Endodermal cell (in vitro differentiated cells): ENCODE measurements around the gene CAPRIN1. TPM values are rescaled to one million over a fixed set of nuclear protein-coding genes. Genes with fewer than 3 reads are reported as not detected.

Experiments used
- DNase-seq: peaks from one replicate; pipeline ENCODE4 v3.0.0-alpha.2; 2017
- H3K27ac ChIP-seq: 2 replicates; pipeline ENCODE4 v1.5.1; 2013; ENCODE audit warnings: mild to moderate bottlenecking, low read depth, low read length, moderate library complexity
- H3K27me3 ChIP-seq: 2 replicates; pipeline ENCODE4 v1.6.1; 2013; ENCODE audit warnings: mild to moderate bottlenecking, low read length, moderate library complexity; ENCODE audit not compliant: insufficient read depth, control insufficient read depth, poor library complexity, severe bottlenecking
- H3K36me3 ChIP-seq: 2 replicates; pipeline ENCODE4 v1.7.0; 2013; ENCODE audit warnings: mild to moderate bottlenecking, low read length, moderate library complexity; ENCODE audit not compliant: control insufficient read depth, insufficient read depth
- H3K4me1 ChIP-seq: one replicate; pipeline ENCODE4 v1.7.0; 2013; ENCODE audit warnings: low read length; ENCODE audit not compliant: control insufficient read depth, insufficient read depth
- H3K4me3 ChIP-seq: 2 replicates; pipeline ENCODE4 v1.5.1; 2013; ENCODE audit warnings: mild to moderate bottlenecking, low read length, moderate library complexity
- H3K9ac ChIP-seq: 2 replicates; pipeline ENCODE4 v1.6.1; 2013; ENCODE audit warnings: mild to moderate bottlenecking, low read length, moderate library complexity; ENCODE audit not compliant: poor library complexity, severe bottlenecking; ENCODE audit errors: extremely low read depth
- H3K9me3 ChIP-seq: 2 replicates; pipeline ENCODE4 v1.6.1; 2013; ENCODE audit warnings: mild to moderate bottlenecking, low read length, moderate library complexity; ENCODE audit not compliant: control insufficient read depth
- H3K27ac Mint-ChIP-seq: 2 replicates; pipeline ENCODE4 v1.8.0; 2020; ENCODE audit warnings: mixed read lengths
- H3K27me3 Mint-ChIP-seq: 2 replicates; pipeline ENCODE4 v1.8.0; 2021; ENCODE audit warnings: mild to moderate bottlenecking, mixed read lengths; ENCODE audit not compliant: insufficient read depth
- H3K36me3 Mint-ChIP-seq: 2 replicates; pipeline ENCODE4 v1.8.0; 2020; ENCODE audit warnings: low read depth, mixed read lengths
- H3K4me1 Mint-ChIP-seq: 2 replicates; pipeline ENCODE4 v1.8.0; 2020; ENCODE audit warnings: mixed read lengths
- H3K4me3 Mint-ChIP-seq: 2 replicates; pipeline ENCODE4 v1.8.0; 2020; ENCODE audit warnings: mild to moderate bottlenecking, moderate library complexity, mixed read lengths
- H3K9me3 Mint-ChIP-seq: 2 replicates; pipeline ENCODE4 v1.8.0; 2020; ENCODE audit warnings: mild to moderate bottlenecking, mixed read lengths
- CTCF ChIP-seq: fragments of 200-600 bp; sonication (generic); conservative IDR thresholded peaks from 2 replicates; pipeline ENCODE4 v1.5.0; 2021; ENCODE audit warnings: antibody characterized with exemption, mild to moderate bottlenecking
- WGBS, 2 experiments: methylation state at CpG; one replicate each; pipeline versions ENCODE4 v1.1.5 to v1.1.7; 2013; ENCODE audit warnings: missing lambda C conversion rate in 2 of 2, mixed read lengths in 1 of 2; ENCODE audit not compliant: insufficient coverage in 1 of 2, insufficient read length in 1 of 2; 5-methylcytosine and 5-hydroxymethylcytosine counted together
- total RNA-seq, 2 donors: library from RNA; stranded (reverse); fragmentation: NEBNext Ultra II Directional in 1 of 2; extraction: Animal tissue kit (Norgen Biotek cat#: 25700) in 1 of 2; gene quantifications; 2 replicates in 1 of 2; 3 replicates in 1 of 2; pipeline ENCODE4 v1.2.1, GENCODE V29; 2021

Gene CAPRIN1
- total RNA-seq, 2 donors from 2014 or later: 226 to 241 TPM

- Mint-ChIP-seq H3K4me1 (no peaks in the 10 kb centered on the region), H3K9me3 (no peaks in the 10 kb centered on the region), H3K4me3 (no peak overlapping the region), H3K27me3 (no peaks in the 10 kb centered on the region), H3K36me3 (peaks cover 77% of the 10 kb centered on the region), H3K27ac (no peak overlapping the region)
- no peaks in the 10 kb centered on the region for H3K9me3 ChIP-seq
- no peak overlapping the region for H3K4me3 ChIP-seq
- no peak for TF ChIP-seq CTCF
- DNase-seq: no peak
- peaks cover 90% of the 10 kb centered on the region for H3K36me3 ChIP-seq
- no peaks in the 10 kb centered on the region for H3K4me1 ChIP-seq
- no peaks in the 10 kb centered on the region for H3K27me3 ChIP-seq
- no peak overlapping the region for H3K27ac ChIP-seq
- WGBS, 2 experiments: 94 to 96% methylated on average over 2 of the region's 2 CpGs
- no peak overlapping the region for H3K9ac ChIP-seq
These were observed 62.5 kb downstream of the CAPRIN1 start for GRCh38 chr11:34114014-34114413.

- Histone ChIP-seq H3K4me3 (no peak overlapping the region), H3K36me3 (peaks cover 90% of the 10 kb centered on the region), H3K9me3 (no peaks in the 10 kb centered on the region), H3K4me1 (no peaks in the 10 kb centered on the region), H3K9ac (no peak overlapping the region), H3K27me3 (no peaks in the 10 kb centered on the region), H3K27ac (no peak overlapping the region)
- Mint-ChIP-seq H3K4me3 (no peak overlapping the region), H3K27me3 (no peaks in the 10 kb centered on the region), H3K27ac (no peak overlapping the region), H3K36me3 (peaks cover 76% of the 10 kb centered on the region), H3K9me3 (no peaks in the 10 kb centered on the region), H3K4me1 (no peaks in the 10 kb centered on the region)
- DNase-seq: no peak
- 89 to 93% methylated on average over 3 to 5 of the region's 5 CpGs for whole genome bisulfite sequencing, 2 experiments
- no peak for TF ChIP-seq CTCF
These were observed 62.9 kb downstream of the CAPRIN1 start for GRCh38 chr11:34114471-34114870.

DNA sequence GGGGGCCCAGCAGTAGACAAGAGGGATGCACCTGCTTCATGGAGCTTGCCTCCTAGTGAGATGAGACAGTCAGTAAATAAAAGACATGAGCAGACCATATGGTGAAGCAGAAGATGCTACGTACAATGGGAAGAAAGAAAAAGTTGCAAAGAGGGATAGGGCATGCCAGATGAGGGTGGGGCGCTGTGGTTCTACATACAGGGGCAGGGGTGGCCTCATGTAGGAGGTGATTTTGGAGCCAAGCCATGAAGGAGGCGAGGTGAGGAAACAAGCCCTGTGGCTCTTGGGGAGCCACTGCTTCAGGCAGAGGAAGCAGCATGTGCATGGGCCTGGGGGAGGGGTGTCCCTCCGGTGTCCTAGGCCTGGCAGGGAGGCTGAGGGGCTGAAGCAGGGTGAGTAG, 69.1 kb downstream of the CAPRIN1 start:
- H3K27me3 ChIP-seq: no peaks in the 10 kb centered on the region
- Mint-ChIP-seq H3K27ac (no peak overlapping the region), H3K36me3 (peaks cover 80% of the 10 kb centered on the region), H3K27me3 (no peaks in the 10 kb centered on the region), H3K4me1 (no peaks in the 10 kb centered on the region), H3K4me3 (no peak overlapping the region), H3K9me3 (no peaks in the 10 kb centered on the region)
- no peak overlapping the region for H3K27ac ChIP-seq
- H3K9ac ChIP-seq: no peak overlapping the region
- H3K4me1 ChIP-seq: no peaks in the 10 kb centered on the region
- peaks cover 84% of the 10 kb centered on the region for H3K36me3 ChIP-seq
- DNase-seq: no peak
- no peak overlapping the region for H3K4me3 ChIP-seq
- WGBS, 2 experiments: 92 to 100% methylated on average over 2 to 4 of the region's 4 CpGs
- H3K9me3 ChIP-seq: no peaks in the 10 kb centered on the region
- no peak for TF ChIP-seq CTCF
